GM12878 (cell line): ENCODE measurements around the gene CDYL2.

Source experiments
- CBX5 ChIP-seq: sonication (generic); IDR thresholded peaks from 2 replicates; pipeline ENCODE4 v1.6.1; 2016; ENCODE audit warnings: low read depth, moderate library complexity, mild to moderate bottlenecking, inconsistent platforms
- FOXM1 ChIP-seq: IDR thresholded peaks from 2 replicates; pipeline ENCODE4 v1.6.1; 2012; ENCODE audit warnings: low read depth, mild to moderate bottlenecking, inconsistent platforms, low read length, moderate library complexity
- GABPA ChIP-seq: IDR thresholded peaks from 2 replicates; pipeline ENCODE4 v1.6.1; 2014; ENCODE audit warnings: antibody characterized with exemption, low read depth, mild to moderate bottlenecking, inconsistent platforms
- HDAC2 ChIP-seq: fragments of 200-600 bp; sonication (generic); IDR thresholded peaks from 2 replicates; pipeline ENCODE4 v1.6.1; 2017
- JUND ChIP-seq: IDR thresholded peaks from 2 replicates; pipeline ENCODE4 v1.6.1; 2012; ENCODE audit warnings: low read depth, mild to moderate bottlenecking, low read length, improper control_type of control experiment, moderate library complexity
- NR2C2 ChIP-seq: IDR thresholded peaks from 2 replicates; pipeline ENCODE4 v1.6.1; 2011; ENCODE audit warnings: borderline replicate concordance, low read depth; ENCODE audit not compliant: control insufficient read depth, insufficient read length
- POLR2A ChIP-seq: IDR thresholded peaks from 2 replicates; pipeline ENCODE4 v1.6.1; 2011; ENCODE audit warnings: low read depth, mild to moderate bottlenecking, low read length
- POU2F2 ChIP-seq: IDR thresholded peaks from 3 replicates; pipeline ENCODE4 v1.6.1; 2011; ENCODE audit warnings: low read depth, mild to moderate bottlenecking, low read length, borderline replicate concordance
- RAD51 ChIP-seq: fragments of 450-650 bp; IDR thresholded peaks from 2 replicates; pipeline ENCODE4 v1.6.1; 2016; ENCODE audit warnings: moderate library complexity, mild to moderate bottlenecking, inconsistent platforms
- SUPT20H ChIP-seq: IDR thresholded peaks from 2 replicates; pipeline ENCODE4 v1.6.1; 2011; ENCODE audit warnings: low read depth, mild to moderate bottlenecking, low read length, moderate library complexity, borderline replicate concordance; ENCODE audit not compliant: control insufficient read depth
- TAF1 ChIP-seq: IDR thresholded peaks from 2 replicates; pipeline ENCODE4 v1.6.1; 2011; ENCODE audit warnings: mild to moderate bottlenecking, low read depth, low read length, borderline replicate concordance
- TCF7 ChIP-seq: IDR thresholded peaks from 2 replicates; pipeline ENCODE4 v1.6.1; 2014; ENCODE audit warnings: antibody characterized with exemption, borderline replicate concordance
- TF ChIP-seq, protein P1 (sequence below), 3 experiments: IDR thresholded peaks in 2 of 3; conservative IDR thresholded peaks in 1 of 3; 2 replicates each; pipeline ENCODE4 v1.5.1; 2011; ENCODE audit warnings: low read depth in 3 of 3, low read length in 3 of 3, mild to moderate bottlenecking in 3 of 3, control low read depth in 2 of 3, moderate library complexity in 2 of 3, inconsistent platforms in 1 of 3, mixed read lengths in 1 of 3; ENCODE audit not compliant: control insufficient read depth in 2 of 3, insufficient read depth in 1 of 3; ENCODE audit errors: extremely low read depth in 1 of 3
- TF ChIP-seq, protein P2 (sequence below): IDR thresholded peaks from 2 replicates; pipeline ENCODE4 v1.6.1; 2012; ENCODE audit warnings: low read depth, low read length, improper control_type of control experiment

DNA sequence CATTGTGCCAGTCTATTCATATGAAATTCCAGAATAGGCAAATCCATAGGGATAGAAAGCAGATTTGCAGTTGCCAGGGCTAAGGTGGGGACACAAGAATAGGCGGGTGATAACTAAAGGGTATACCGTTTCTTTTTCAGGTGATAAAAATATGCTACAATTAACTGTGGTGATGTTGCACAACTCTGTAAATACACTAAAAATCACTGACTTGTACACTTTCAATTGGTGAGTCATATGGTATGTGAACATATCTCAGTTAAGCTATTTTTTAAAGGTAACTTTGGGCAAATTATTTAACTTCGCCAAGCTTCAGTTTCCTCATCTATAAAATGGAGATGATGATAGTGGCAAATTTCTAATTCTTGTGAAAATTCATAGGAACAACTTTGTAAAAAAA is 65.9 kb downstream of the CDYL2 start:
- TF ChIP-seq, protein P1, sequence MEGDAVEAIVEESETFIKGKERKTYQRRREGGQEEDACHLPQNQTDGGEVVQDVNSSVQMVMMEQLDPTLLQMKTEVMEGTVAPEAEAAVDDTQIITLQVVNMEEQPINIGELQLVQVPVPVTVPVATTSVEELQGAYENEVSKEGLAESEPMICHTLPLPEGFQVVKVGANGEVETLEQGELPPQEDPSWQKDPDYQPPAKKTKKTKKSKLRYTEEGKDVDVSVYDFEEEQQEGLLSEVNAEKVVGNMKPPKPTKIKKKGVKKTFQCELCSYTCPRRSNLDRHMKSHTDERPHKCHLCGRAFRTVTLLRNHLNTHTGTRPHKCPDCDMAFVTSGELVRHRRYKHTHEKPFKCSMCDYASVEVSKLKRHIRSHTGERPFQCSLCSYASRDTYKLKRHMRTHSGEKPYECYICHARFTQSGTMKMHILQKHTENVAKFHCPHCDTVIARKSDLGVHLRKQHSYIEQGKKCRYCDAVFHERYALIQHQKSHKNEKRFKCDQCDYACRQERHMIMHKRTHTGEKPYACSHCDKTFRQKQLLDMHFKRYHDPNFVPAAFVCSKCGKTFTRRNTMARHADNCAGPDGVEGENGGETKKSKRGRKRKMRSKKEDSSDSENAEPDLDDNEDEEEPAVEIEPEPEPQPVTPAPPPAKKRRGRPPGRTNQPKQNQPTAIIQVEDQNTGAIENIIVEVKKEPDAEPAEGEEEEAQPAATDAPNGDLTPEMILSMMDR (IDR thresholded peaks at IDR 0.05 in 2 of 3, conservative IDR thresholded peaks at IDR 0.05 in 1 of 3; ENCODE audit: control insufficient read depth in 2 of 3, extremely low read depth in 1 of 3, insufficient read depth in 1 of 3, low read depth in 3 of 3, low read length in 3 of 3), result no peak
- TF ChIP-seq TAF1 (no peak), JUND (no peak), NR2C2 (no peak), TCF7 (no peak), FOXM1 (no peak), SUPT20H (no peak), HDAC2 (no peak), POLR2A (no peak), GABPA (no peak), RAD51 (no peak), CBX5 (no peak), POU2F2 (no peak)
- TF ChIP-seq, protein P2, sequence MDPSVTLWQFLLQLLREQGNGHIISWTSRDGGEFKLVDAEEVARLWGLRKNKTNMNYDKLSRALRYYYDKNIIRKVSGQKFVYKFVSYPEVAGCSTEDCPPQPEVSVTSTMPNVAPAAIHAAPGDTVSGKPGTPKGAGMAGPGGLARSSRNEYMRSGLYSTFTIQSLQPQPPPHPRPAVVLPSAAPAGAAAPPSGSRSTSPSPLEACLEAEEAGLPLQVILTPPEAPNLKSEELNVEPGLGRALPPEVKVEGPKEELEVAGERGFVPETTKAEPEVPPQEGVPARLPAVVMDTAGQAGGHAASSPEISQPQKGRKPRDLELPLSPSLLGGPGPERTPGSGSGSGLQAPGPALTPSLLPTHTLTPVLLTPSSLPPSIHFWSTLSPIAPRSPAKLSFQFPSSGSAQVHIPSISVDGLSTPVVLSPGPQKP, result no peak
